ENCODE results near the gene RPS24. TPM values are rescaled to one million over a fixed set of nuclear protein-coding genes. Genes with fewer than 3 reads are reported as not detected.

RPS24 gene
- total and polyA plus RNA-seq, 9 of the 15 experiments (the other 6 are each of a cell fraction or from before 2014, with no cell fraction given), result 1,947 to 7,307 (median 5,944) TPM

- TF ChIP-seq ETS1 (conservative IDR thresholded peaks at IDR 0.05; ENCODE audit: control insufficient read depth, low read depth, low read length) (no peak), ZNF395 (CRISPR knock-in tag; IDR thresholded peaks at IDR 0.05) (no peak), NCOA1 (IDR thresholded peaks at IDR 0.05; ENCODE audit: low read depth) (no peak)
Observed at GRCh38 chr10:78045856-78046255, 12.2 kb downstream of the RPS24 start (continued).

GRCh38 chr10:78046711-78047269, 13.1 kb downstream of the RPS24 start:
- in situ Hi-C loops (cut with MboI), result loop anchor here (25.0 kb wide), 1 partner anchor 1141 kb away; no protein-coding TSS in a partner anchor
- DNase-seq (ENCODE audit: extremely low read depth in 1 of 4, low spot score in 3 of 4) (no peak), FAIRE-seq (no peak), ATAC-seq (no peak)
- Histone ChIP-seq H3K4me1 (replicated peaks in 1 of 2; ENCODE audit: control insufficient read depth in 2 of 2, insufficient read depth in 2 of 2, low read length in 2 of 2) (peaks cover 0 to 23% of the 10 kb centered on the region in 2 experiments; a peak in 2 of 5 replicates), H3K9me1 (ENCODE audit: control insufficient read depth, insufficient read depth, low read length) (peaks cover 5% of the 10 kb centered on the region), H4K20me1 (replicated peaks; ENCODE audit: control insufficient read depth, insufficient read depth, low read length) (peaks cover 37% of the 10 kb centered on the region), H3K9me3 (replicated peaks; ENCODE audit: control insufficient read depth, insufficient read depth, low read depth, low read length) (no peaks in the 10 kb centered on the region), H3K4me2 (ENCODE audit: insufficient read depth, low read length) (no peak overlapping the region), H3K79me2 (ENCODE audit: control insufficient read depth, insufficient read depth, low read length) (peaks cover 3% of the 10 kb centered on the region; the same call in 2 of the 3 replicates), H3K27me3 (ENCODE audit: control insufficient read depth in 2 of 2, insufficient read depth in 2 of 2, low read length in 2 of 2) (no peaks in the 10 kb centered on the region), H3K36me3 (ENCODE audit: control insufficient read depth, insufficient read depth, low read length) (peaks cover 10% of the 10 kb centered on the region), H3K4me3 (no peak overlapping the region), H2AFZ (ENCODE audit: low read depth, low read length) (no peak overlapping the region), H3K27ac (ENCODE audit: extremely low read depth, low read depth, low read length) (no peak overlapping the region), H3K9ac (ENCODE audit: insufficient read depth in 1 of 2, low read depth in 2 of 2, low read length in 2 of 2) (no peak overlapping the region)
- no TSS peak for BruUV-seq (replicated peaks)
- ChIA-PET CTCF (ENCODE audit: low intra/inter-chr PET ratio) (interaction anchor here (0.6 to 2.3 kb wide), 3 partner anchors 109 to 1150 kb away, joined by 3 to 11 read pairs (median 5); no protein-coding TSS in a partner anchor), POLR2A (interaction anchor here (0.5 to 3.8 kb wide), 8 partner anchors 10 to 1302 kb away, joined by 3 to 21 read pairs (median 4); partner anchors contain the start of gene RPS24)
- TF ChIP-seq ZNF239 (CRISPR knock-in tag; IDR thresholded peaks at IDR 0.05), result no peak
- no peak for TF ChIP-seq MYBL2 (IDR thresholded peaks at IDR 0.05; ENCODE audit: low read depth)
- TF ChIP-seq MYBL2 (CRISPR knock-in tag; IDR thresholded peaks at IDR 0.05; ENCODE audit: borderline replicate concordance), result no peak
- TF ChIP-seq FOXP1 (CRISPR knock-in tag; IDR thresholded peaks at IDR 0.05), result no peak
- TF ChIP-seq ZNF316 (IDR thresholded peaks at IDR 0.05), result peak; percentile 53; the same call in 1 of the 2 replicates
- intact Hi-C loops (cut with micrococcal nuclease), result loop anchor here (5.0 to 10.0 kb wide), 4 partner anchors 121 to 1151 kb away; no protein-coding TSS in a partner anchor
- WGBS (ENCODE audit: insufficient coverage, low coverage, missing lambda C conversion rate), result 71% methylated on average over 10 of the region's 10 CpGs

All from K562 (cell line).